DOHH2 (cell line): ENCODE measurements around the gene GALNT13.

Experiments
- EZH2phosphoT487 ChIP-seq: fragments of 200-600 bp; sonication (generic); IDR thresholded peaks from 2 replicates; pipeline ENCODE4 v1.6.1; 2017; ENCODE audit warnings: borderline replicate concordance, mild to moderate bottlenecking, antibody characterized with exemption, low read length, moderate library complexity, mixed read lengths
- TF ChIP-seq, protein P1 (sequence below): fragments of 200-600 bp; sonication (generic); IDR thresholded peaks from one replicate; pipeline ENCODE4 v1.5.1; 2014; ENCODE audit warnings: antibody characterized with exemption, mild to moderate bottlenecking, low read depth, low read length; ENCODE audit not compliant: poor library complexity, severe bottlenecking

DNA sequence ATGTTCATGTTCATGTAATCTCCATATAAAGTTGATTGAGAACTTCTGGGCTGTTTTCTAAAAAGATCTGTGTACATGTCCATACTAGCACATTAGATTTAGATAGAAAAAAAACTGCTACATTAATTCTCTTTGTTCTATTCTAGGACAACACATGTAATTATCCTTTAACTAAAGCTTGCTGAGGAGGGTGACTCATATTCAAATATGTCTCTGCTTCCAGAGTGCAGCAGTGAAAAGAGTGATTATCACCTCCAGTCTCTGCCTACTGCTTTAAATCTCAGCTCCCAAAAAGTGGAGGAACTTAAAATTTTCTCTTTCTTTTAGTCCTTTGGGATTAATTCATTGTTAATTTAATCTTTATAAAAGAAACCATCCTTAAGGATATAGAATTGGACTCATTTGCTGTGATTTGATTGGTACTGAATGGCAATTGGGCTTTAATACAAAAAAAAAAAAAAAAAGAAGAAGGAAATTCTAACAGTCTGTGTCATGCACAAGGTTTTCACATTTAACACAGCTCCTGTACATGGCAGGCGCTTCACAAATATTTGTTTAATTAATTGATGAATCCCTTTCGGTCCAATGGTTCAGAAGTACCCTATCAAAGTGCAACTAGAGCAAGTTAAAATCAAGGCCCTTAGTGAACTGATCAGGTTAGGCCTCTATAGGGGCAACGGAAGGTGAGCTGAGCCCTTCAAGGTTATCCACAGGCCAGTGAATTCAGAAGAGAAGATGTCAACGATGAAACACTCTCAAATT lies 612.8 kb downstream of the GALNT13 start:
- TF ChIP-seq, protein P1, sequence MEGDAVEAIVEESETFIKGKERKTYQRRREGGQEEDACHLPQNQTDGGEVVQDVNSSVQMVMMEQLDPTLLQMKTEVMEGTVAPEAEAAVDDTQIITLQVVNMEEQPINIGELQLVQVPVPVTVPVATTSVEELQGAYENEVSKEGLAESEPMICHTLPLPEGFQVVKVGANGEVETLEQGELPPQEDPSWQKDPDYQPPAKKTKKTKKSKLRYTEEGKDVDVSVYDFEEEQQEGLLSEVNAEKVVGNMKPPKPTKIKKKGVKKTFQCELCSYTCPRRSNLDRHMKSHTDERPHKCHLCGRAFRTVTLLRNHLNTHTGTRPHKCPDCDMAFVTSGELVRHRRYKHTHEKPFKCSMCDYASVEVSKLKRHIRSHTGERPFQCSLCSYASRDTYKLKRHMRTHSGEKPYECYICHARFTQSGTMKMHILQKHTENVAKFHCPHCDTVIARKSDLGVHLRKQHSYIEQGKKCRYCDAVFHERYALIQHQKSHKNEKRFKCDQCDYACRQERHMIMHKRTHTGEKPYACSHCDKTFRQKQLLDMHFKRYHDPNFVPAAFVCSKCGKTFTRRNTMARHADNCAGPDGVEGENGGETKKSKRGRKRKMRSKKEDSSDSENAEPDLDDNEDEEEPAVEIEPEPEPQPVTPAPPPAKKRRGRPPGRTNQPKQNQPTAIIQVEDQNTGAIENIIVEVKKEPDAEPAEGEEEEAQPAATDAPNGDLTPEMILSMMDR = no peak
- TF ChIP-seq EZH2phosphoT487 = no peak
